GM12873 (cell line): ENCODE data around the gene POLA2.
A peak's percentile ranks its signal among the peaks of the same experiment; 100 is the strongest.

ENCODE experiments used
- TF ChIP-seq, protein P1 (sequence below): IDR thresholded peaks from 2 replicates; pipeline ENCODE4 v1.5.1; 2012; ENCODE audit warnings: low read depth, mild to moderate bottlenecking, moderate library complexity, low read length, control low read depth; ENCODE audit not compliant: insufficient read depth; ENCODE audit errors: missing control alignments

The POLA2 gene

GRCh38 chr11:65262776-65263175 lies 1.0 kb downstream of the POLA2 start:
- TF ChIP-seq, protein P1, sequence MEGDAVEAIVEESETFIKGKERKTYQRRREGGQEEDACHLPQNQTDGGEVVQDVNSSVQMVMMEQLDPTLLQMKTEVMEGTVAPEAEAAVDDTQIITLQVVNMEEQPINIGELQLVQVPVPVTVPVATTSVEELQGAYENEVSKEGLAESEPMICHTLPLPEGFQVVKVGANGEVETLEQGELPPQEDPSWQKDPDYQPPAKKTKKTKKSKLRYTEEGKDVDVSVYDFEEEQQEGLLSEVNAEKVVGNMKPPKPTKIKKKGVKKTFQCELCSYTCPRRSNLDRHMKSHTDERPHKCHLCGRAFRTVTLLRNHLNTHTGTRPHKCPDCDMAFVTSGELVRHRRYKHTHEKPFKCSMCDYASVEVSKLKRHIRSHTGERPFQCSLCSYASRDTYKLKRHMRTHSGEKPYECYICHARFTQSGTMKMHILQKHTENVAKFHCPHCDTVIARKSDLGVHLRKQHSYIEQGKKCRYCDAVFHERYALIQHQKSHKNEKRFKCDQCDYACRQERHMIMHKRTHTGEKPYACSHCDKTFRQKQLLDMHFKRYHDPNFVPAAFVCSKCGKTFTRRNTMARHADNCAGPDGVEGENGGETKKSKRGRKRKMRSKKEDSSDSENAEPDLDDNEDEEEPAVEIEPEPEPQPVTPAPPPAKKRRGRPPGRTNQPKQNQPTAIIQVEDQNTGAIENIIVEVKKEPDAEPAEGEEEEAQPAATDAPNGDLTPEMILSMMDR, result no peak

DNA sequence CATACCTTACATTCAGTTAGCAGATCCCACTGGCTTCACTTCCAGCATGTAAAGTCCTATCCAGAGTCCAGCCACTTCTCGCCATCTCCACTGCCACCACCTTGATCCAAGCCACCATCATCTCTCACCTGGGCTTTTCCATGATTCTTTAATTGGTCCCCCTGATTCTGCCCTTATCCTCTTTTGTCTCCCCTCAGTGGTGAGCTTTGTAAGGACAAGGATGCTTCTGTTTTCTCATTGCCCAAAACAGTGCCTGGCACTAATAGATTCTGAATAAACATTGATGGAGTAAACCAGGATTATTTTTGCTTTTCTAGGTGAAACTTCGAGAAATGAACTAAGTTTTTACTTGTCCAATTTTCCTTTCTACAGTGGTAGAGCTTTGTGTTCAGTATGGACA lies 4.4 kb downstream of the POLA2 start:
- TF ChIP-seq, protein P1, result no peak

DNA sequence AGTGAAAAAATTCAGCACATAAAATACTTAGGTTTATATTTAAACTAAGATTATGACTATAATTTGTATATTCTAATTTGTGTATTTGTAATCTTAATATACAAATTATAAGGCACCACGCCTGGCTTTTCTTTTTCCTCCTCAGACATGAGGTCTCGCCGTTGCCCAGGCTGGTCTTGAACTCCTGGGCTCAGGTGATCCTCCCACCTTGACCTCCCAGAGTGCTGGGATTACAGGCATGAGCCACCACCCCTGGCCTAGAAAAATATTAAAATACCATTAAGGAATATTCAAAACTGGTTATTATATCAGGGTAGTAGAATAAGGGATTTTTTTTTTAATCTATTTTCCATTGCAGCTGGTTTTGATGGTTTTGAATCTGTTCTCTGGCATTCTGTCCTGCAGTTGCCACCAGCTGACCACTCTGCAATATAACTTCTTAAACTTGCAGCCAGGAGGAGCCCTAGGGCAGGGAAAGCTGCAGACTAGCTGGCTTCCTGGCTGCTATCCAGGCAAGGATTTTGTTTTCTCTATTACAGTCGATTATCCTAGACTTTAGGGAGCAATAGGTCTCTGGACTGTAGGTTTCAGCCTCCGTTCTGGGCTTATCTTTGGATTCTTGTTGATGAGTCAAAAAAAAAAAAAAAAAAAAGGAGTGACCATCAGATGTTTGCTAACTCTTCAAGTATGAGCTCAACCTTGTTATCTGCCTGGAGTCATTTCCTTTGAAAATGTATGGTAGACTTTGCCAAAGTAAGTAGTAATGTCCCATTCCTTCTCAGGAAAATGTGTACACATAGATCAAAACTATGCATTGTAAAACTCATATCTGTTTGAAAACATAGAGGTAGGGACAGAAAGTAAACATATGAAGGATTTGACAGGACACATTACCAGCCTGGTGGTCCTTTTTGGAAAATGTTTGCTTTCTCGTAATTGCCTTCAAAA lies 13.2 kb downstream of the POLA2 start:
- TF ChIP-seq, protein P1, result peak; percentile 63

- TF ChIP-seq, protein P1, result no peak
Measured at GRCh38 chr11:65275906-65276305, 14.1 kb downstream of the POLA2 start.

DNA sequence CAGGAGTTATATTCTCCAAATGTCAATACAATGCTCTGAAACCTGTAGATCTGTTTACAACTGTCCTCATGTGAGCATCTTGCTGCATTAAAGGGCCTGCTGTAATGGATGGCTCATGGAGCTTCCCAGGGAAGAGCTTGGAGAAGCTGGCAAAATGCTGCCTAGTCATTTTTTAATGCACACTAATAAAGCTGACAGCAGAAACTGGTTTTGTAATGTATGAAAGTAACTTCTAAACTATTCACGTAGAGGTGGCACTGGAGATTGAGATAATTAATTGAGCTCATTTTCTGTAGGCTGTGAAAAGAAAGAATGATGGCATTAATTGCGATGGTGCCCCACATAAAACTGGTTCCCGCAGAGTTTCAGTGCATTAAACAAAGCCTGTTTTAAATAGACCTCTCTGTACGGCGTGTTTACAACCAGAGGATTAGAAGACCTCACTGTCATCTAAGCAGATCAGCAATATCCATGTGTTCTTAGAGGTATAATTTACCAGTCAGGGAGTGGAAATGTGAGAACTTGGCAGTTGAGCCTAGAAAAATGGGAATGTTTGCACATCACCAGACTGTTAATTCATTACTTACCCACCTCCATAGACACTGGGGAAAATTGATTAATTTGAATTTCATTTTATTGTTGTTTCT lies 16.0 kb downstream of the POLA2 start:
- TF ChIP-seq, protein P1, result no peak

GRCh38 chr11:65278356-65278755 lies 16.6 kb downstream of the POLA2 start:
- TF ChIP-seq, protein P1, result no peak

DNA sequence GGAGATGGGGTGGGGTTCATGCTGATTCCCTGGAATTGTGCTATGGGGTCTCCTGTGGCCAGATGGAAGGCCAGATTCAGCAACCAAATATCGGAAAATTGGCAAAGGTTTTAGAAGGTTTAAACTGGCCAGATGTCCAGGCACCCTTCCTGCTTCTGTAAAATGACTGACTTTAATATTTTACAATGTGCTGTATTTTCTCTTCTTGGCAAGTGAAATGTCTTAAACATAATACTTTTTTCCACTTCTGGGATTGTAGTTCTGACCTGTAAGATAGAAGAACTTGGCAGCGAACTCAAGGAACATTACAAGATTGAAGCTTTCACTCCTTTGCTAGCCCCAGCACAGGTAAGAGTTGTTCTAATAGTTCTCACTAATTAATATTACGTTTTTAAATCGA lies 17.5 kb downstream of the POLA2 start:
- TF ChIP-seq, protein P1, result no peak
